ENCODE measurements around the gene CASKIN2. TPM values are rescaled to one million over a fixed set of nuclear protein-coding genes. Genes with fewer than 3 reads are reported as not detected.
"Not testable (repeated sequence)": the region's sequence is repeated elsewhere in the genome, so short reads cannot be mapped to it uniquely, and the experiment has no call there.

Gene CASKIN2
- total and polyA plus RNA-seq, 2 donors: 11.1 to 29.1 TPM

- WGBS: 89% methylated on average over 33 of the region's 33 CpGs
- no peaks in the 10 kb centered on the region for H3K36me3 ChIP-seq (ENCODE audit: insufficient read depth)
- DNase-seq (ENCODE audit: extremely low spot score): no peak
These were observed 6.8 kb upstream of the CASKIN2 start for GRCh38 chr17:75521951-75522727.

GRCh38 chr17:75521290-75521689 lies 6.0 kb upstream of the CASKIN2 start:
- H3K36me3 ChIP-seq (ENCODE audit: insufficient read depth): no peaks in the 10 kb centered on the region
- H3K4me1 ChIP-seq (ENCODE audit: insufficient read depth): no peaks in the 10 kb centered on the region
- WGBS: 88% methylated on average over 8 of the region's 8 CpGs
- no peak overlapping the region for H3K4me3 ChIP-seq (ENCODE audit: low read depth, low read length)
- H3K27ac ChIP-seq (ENCODE audit: low read depth): no peak overlapping the region
- no peak for DNase-seq (ENCODE audit: extremely low spot score)

More at GRCh38 chr17:75521951-75522727, 6.8 kb upstream of the CASKIN2 start:
- H3K4me1 ChIP-seq (ENCODE audit: insufficient read depth): no peaks in the 10 kb centered on the region
- H3K27ac ChIP-seq (ENCODE audit: low read depth): no peak overlapping the region
- no peak overlapping the region for H3K4me3 ChIP-seq (ENCODE audit: low read depth, low read length)

- H3K36me3 ChIP-seq (ENCODE audit: insufficient read depth); DNase-seq (ENCODE audit: extremely low spot score); H3K27ac ChIP-seq (ENCODE audit: low read depth); H3K4me3 ChIP-seq (ENCODE audit: low read depth, low read length); H3K4me1 ChIP-seq (ENCODE audit: insufficient read depth): not testable (repeated sequence)
- WGBS: 93% methylated on average over 8 of the region's 8 CpGs
These were observed 5.1 kb upstream of the CASKIN2 start for GRCh38 chr17:75520413-75520812.

- 90% methylated on average over 9 of the region's 9 CpGs for WGBS
- no peak for DNase-seq (ENCODE audit: extremely low spot score)
- no peaks in the 10 kb centered on the region for H3K36me3 ChIP-seq (ENCODE audit: insufficient read depth)
- H3K4me3 ChIP-seq (ENCODE audit: low read depth, low read length): no peak overlapping the region
- H3K27ac ChIP-seq (ENCODE audit: low read depth): no peak overlapping the region
- H3K4me1 ChIP-seq (ENCODE audit: insufficient read depth): no peaks in the 10 kb centered on the region
These were observed 3.7 kb upstream of the CASKIN2 start for GRCh38 chr17:75518983-75519537.

GRCh38 chr17:75518201-75518600 lies 2.9 kb upstream of the CASKIN2 start:
- H3K4me1 ChIP-seq (ENCODE audit: insufficient read depth): no peaks in the 10 kb centered on the region
- DNase-seq (ENCODE audit: extremely low spot score): no peak
- no peak overlapping the region for H3K4me3 ChIP-seq (ENCODE audit: low read depth, low read length)
- H3K36me3 ChIP-seq (ENCODE audit: insufficient read depth): no peaks in the 10 kb centered on the region
- no peak overlapping the region for H3K27ac ChIP-seq (ENCODE audit: low read depth)
- WGBS: 81% methylated on average over 3 of the region's 3 CpGs

GRCh38 chr17:75517297-75517865 lies 2.0 kb upstream of the CASKIN2 start:
- no peak for DNase-seq (ENCODE audit: extremely low spot score)
- H3K4me3 ChIP-seq (ENCODE audit: low read depth, low read length): peak overlapping the region; percentile 85
- H3K27ac ChIP-seq (ENCODE audit: low read depth): no peak overlapping the region
- 36% methylated on average over 10 of the region's 10 CpGs for WGBS
- H3K36me3 ChIP-seq (ENCODE audit: insufficient read depth): no peaks in the 10 kb centered on the region
- no peaks in the 10 kb centered on the region for H3K4me1 ChIP-seq (ENCODE audit: insufficient read depth)

- under 1% methylated on average over 65 of the region's 65 CpGs for WGBS
- H3K27ac ChIP-seq (ENCODE audit: low read depth): no peak overlapping the region
- no peaks in the 10 kb centered on the region for H3K36me3 ChIP-seq (ENCODE audit: insufficient read depth)
- H3K4me1 ChIP-seq (ENCODE audit: insufficient read depth): no peaks in the 10 kb centered on the region
- peak overlapping the region; percentile 85 for H3K4me3 ChIP-seq (ENCODE audit: low read depth, low read length)
- no peak for DNase-seq (ENCODE audit: extremely low spot score)
These were observed 1.4 kb upstream of the CASKIN2 start for GRCh38 chr17:75516619-75517296.

- WGBS: under 1% methylated on average over 45 of the region's 45 CpGs
- DNase-seq (ENCODE audit: extremely low spot score): peak; percentile 67
- no peaks in the 10 kb centered on the region for H3K36me3 ChIP-seq (ENCODE audit: insufficient read depth)
- no peaks in the 10 kb centered on the region for H3K4me1 ChIP-seq (ENCODE audit: insufficient read depth)
- peak within 1 kb of the TSS; percentile 85 for H3K4me3 ChIP-seq (ENCODE audit: low read depth, low read length)
- H3K27ac ChIP-seq (ENCODE audit: low read depth): peak within 1 kb of the TSS; percentile 76
These were observed 900 bp upstream of the CASKIN2 start, which contains the start of gene TSEN54 for GRCh38 chr17:75516255-75516618. TSS of gene TSEN54 (plus strand) at chr17:75516528. CDS start at chr17:75516561, 33 bp downstream.

- under 1% methylated on average over 50 of the region's 50 CpGs for WGBS
- Histone ChIP-seq H3K36me3 (ENCODE audit: insufficient read depth) (no peaks in the 10 kb centered on the region), H3K27ac (ENCODE audit: low read depth) (peak overlapping the region; percentile 76), H3K4me1 (ENCODE audit: insufficient read depth) (no peaks in the 10 kb centered on the region), H3K4me3 (ENCODE audit: low read depth, low read length) (peak overlapping the region; percentile 85)
- DNase-seq (ENCODE audit: extremely low spot score): no peak
These were observed 330 bp downstream of the CASKIN2 start for GRCh38 chr17:75514919-75515495.

- peak overlapping the region; percentile 85 for H3K4me3 ChIP-seq (ENCODE audit: low read depth, low read length)
- peak overlapping the region; percentile 76 for H3K27ac ChIP-seq (ENCODE audit: low read depth)
- 13% methylated on average over 15 of the region's 15 CpGs for WGBS
- H3K36me3 ChIP-seq (ENCODE audit: insufficient read depth): no peaks in the 10 kb centered on the region
- DNase-seq (ENCODE audit: extremely low spot score): no peak
- no peaks in the 10 kb centered on the region for H3K4me1 ChIP-seq (ENCODE audit: insufficient read depth)
These were observed 928 bp downstream of the CASKIN2 start for GRCh38 chr17:75514299-75514918.

- H3K4me1 ChIP-seq (ENCODE audit: insufficient read depth): no peaks in the 10 kb centered on the region
- WGBS: 85% methylated on average over 17 of the region's 17 CpGs
These were observed 1.7 kb downstream of the CASKIN2 start for GRCh38 chr17:75513641-75514000.

GRCh38 chr17:75512926-75513640 lies 2.3 kb downstream of the CASKIN2 start:
- peak overlapping the region; percentile 85 for H3K4me3 ChIP-seq (ENCODE audit: low read depth, low read length)
- WGBS: 53% methylated on average over 10 of the region's 10 CpGs

More at GRCh38 chr17:75513641-75514000, 1.7 kb downstream of the CASKIN2 start:
- H3K27ac ChIP-seq (ENCODE audit: low read depth): no peak overlapping the region
- DNase-seq (ENCODE audit: extremely low spot score): no peak
- peak overlapping the region; percentile 85 for H3K4me3 ChIP-seq (ENCODE audit: low read depth, low read length)
- H3K36me3 ChIP-seq (ENCODE audit: insufficient read depth): no peaks in the 10 kb centered on the region

More at GRCh38 chr17:75512926-75513640, 2.3 kb downstream of the CASKIN2 start:
- no peaks in the 10 kb centered on the region for H3K36me3 ChIP-seq (ENCODE audit: insufficient read depth)
- H3K4me1 ChIP-seq (ENCODE audit: insufficient read depth): no peaks in the 10 kb centered on the region
- DNase-seq (ENCODE audit: extremely low spot score): no peak
- H3K27ac ChIP-seq (ENCODE audit: low read depth): no peak overlapping the region
